ENCODE measurements around the gene VENTX.

- TF ChIP-seq EZH2phosphoT487 (IDR thresholded peaks at IDR 0.05; ENCODE audit: insufficient read depth, low read depth) (no peak), EZH2 (IDR thresholded peaks at IDR 0.05; ENCODE audit: insufficient read depth, poor library complexity, severe bottlenecking) (no peak)
These were observed 23.8 kb upstream of the VENTX start for GRCh38 chr10:133213641-133214467.

All from GM23248 (cell line).